ENCODE measurements around the gene ZNF564. TPM values are rescaled to one million over a fixed set of nuclear protein-coding genes. Genes with fewer than 3 reads are reported as not detected.

ZNF564 gene
- polyA plus RNA-seq (2013): 3.9 and 4.0 TPM in 2 replicates

- Histone ChIP-seq H3K9ac (ENCODE audit: low read length) (peak within 1 kb of the TSS; percentile 92), H3K79me2 (ENCODE audit: control insufficient read depth, insufficient read depth, low read length, poor library complexity) (peaks cover 12% of the 10 kb centered on the region), H3K4ac (ENCODE audit: low read depth, low read length) (peak within 1 kb of the TSS; percentile 90), H4K12ac (ENCODE audit: low read depth, low read length) (peak within 1 kb of the TSS; percentile 91), H3K18ac (ENCODE audit: low read length) (peak within 1 kb of the TSS; percentile 99), H3K27me3 (ENCODE audit: insufficient read depth, low read length) (no peaks in the 10 kb centered on the region), H3K4me1 (ENCODE audit: control insufficient read depth in 1 of 2, insufficient read depth in 2 of 2, low read length in 2 of 2) (peaks cover 10 to 11% of the 10 kb centered on the region in 2 experiments), H2AK5ac (ENCODE audit: low read length) (peak within 1 kb of the TSS; percentile 66), H3K27ac (ENCODE audit: low read depth, low read length) (peak within 1 kb of the TSS; percentile 99), H2BK120ac (ENCODE audit: insufficient read depth, low read length, poor library complexity) (peak within 1 kb of the TSS; percentile 95), H4K91ac (ENCODE audit: low read depth, low read length) (peak within 1 kb of the TSS; percentile 97), H3K36me3 (ENCODE audit: control insufficient read depth in 1 of 2, insufficient read depth in 2 of 2, low read length in 2 of 2) (peaks cover 2 to 6% of the 10 kb centered on the region in 2 experiments), H2BK5ac (ENCODE audit: low read depth, low read length, poor library complexity) (peak within 1 kb of the TSS; percentile 89), H3K4me2 (ENCODE audit: low read length) (peak within 1 kb of the TSS; percentile 76), H3K9me3 (ENCODE audit: insufficient read depth, low read depth, low read length) (no peaks in the 10 kb centered on the region), H3K79me1 (ENCODE audit: low read length) (peaks cover 6% of the 10 kb centered on the region), H3K14ac (ENCODE audit: low read length) (peak within 1 kb of the TSS; percentile 98), H3K4me3 (ENCODE audit: low read depth, low read length) (peak within 1 kb of the TSS; percentile 88), H3K23ac (ENCODE audit: low read length) (no peak within 1 kb of the TSS), H4K8ac (ENCODE audit: low read depth, low read length) (peak within 1 kb of the TSS; percentile 99), H2AFZ (ENCODE audit: insufficient read depth, low read length, poor library complexity) (peak within 1 kb of the TSS; percentile 92), H2BK12ac (ENCODE audit: low read length) (peak within 1 kb of the TSS; percentile 23)
- DNase-seq: peak; percentile 93 to 95
- WGBS (ENCODE audit: extremely low coverage, insufficient coverage, insufficient read length): no CpG with 5 or more reads among the region's 49 CpGs
These were observed at the start of gene ZNF564 for GRCh38 chr19:12551060-12551832. ZNF564 (minus strand) TSS chr19:12551482; CDS start chr19:12551332, 150 bp downstream.

- H2BK12ac ChIP-seq (ENCODE audit: low read length): no peak overlapping the region
- H2BK120ac ChIP-seq (ENCODE audit: insufficient read depth, low read length, poor library complexity): no peak overlapping the region
- H2BK5ac ChIP-seq (ENCODE audit: low read depth, low read length, poor library complexity): no peak overlapping the region
- H3K18ac ChIP-seq (ENCODE audit: low read length): no peak overlapping the region
- H3K23ac ChIP-seq (ENCODE audit: low read length): no peak overlapping the region
- H3K9me3 ChIP-seq (ENCODE audit: insufficient read depth, low read depth, low read length): no peaks in the 10 kb centered on the region
- H3K4me2 ChIP-seq (ENCODE audit: low read length): no peak overlapping the region
- H3K4ac ChIP-seq (ENCODE audit: low read depth, low read length): no peak overlapping the region
- no peaks in the 10 kb centered on the region for H3K27me3 ChIP-seq (ENCODE audit: insufficient read depth, low read length)
- DNase-seq: no peak
- H4K91ac ChIP-seq (ENCODE audit: low read depth, low read length): no peak overlapping the region
- peaks cover 6 to 10% of the 10 kb centered on the region in 2 experiments for H3K36me3 ChIP-seq (ENCODE audit: control insufficient read depth in 1 of 2, insufficient read depth in 2 of 2, low read length in 2 of 2)
- H4K8ac ChIP-seq (ENCODE audit: low read depth, low read length): no peak overlapping the region
- no peak overlapping the region for H2AFZ ChIP-seq (ENCODE audit: insufficient read depth, low read length, poor library complexity)
- H3K4me3 ChIP-seq (ENCODE audit: low read depth, low read length): no peak overlapping the region
- no peaks in the 10 kb centered on the region for H3K79me1 ChIP-seq (ENCODE audit: low read length)
- no CpG with 5 or more reads among the region's 11 CpGs for WGBS (ENCODE audit: extremely low coverage, insufficient coverage, insufficient read length)
- H3K4me1 ChIP-seq (ENCODE audit: control insufficient read depth in 1 of 2, insufficient read depth in 2 of 2, low read length in 2 of 2): no peaks in the 10 kb centered on the region
- no peaks in the 10 kb centered on the region for H3K79me2 ChIP-seq (ENCODE audit: control insufficient read depth, insufficient read depth, low read length, poor library complexity)
- no peak overlapping the region for H3K9ac ChIP-seq (ENCODE audit: low read length)
- H4K12ac ChIP-seq (ENCODE audit: low read depth, low read length): no peak overlapping the region
- no peak overlapping the region for H3K27ac ChIP-seq (ENCODE audit: low read depth, low read length)
- H3K14ac ChIP-seq (ENCODE audit: low read length): no peak overlapping the region
- no peak overlapping the region for H2AK5ac ChIP-seq (ENCODE audit: low read length)
These were observed 46.3 kb upstream of the ZNF564 start for GRCh38 chr19:12597594-12597993.

- no peak overlapping the region for H3K4ac ChIP-seq (ENCODE audit: low read depth, low read length)
- no peaks in the 10 kb centered on the region for H3K27me3 ChIP-seq (ENCODE audit: insufficient read depth, low read length)
- no peak overlapping the region for H4K91ac ChIP-seq (ENCODE audit: low read depth, low read length)
- H4K12ac ChIP-seq (ENCODE audit: low read depth, low read length): no peak overlapping the region
- no peak overlapping the region for H2BK5ac ChIP-seq (ENCODE audit: low read depth, low read length, poor library complexity)
- no peak overlapping the region for H3K4me2 ChIP-seq (ENCODE audit: low read length)
- no peak overlapping the region for H3K23ac ChIP-seq (ENCODE audit: low read length)
- no peak overlapping the region for H2BK12ac ChIP-seq (ENCODE audit: low read length)
- H3K79me1 ChIP-seq (ENCODE audit: low read length): no peaks in the 10 kb centered on the region
- DNase-seq: peak; percentile 63 to 79
- no peak overlapping the region for H3K18ac ChIP-seq (ENCODE audit: low read length)
- no peak overlapping the region for H3K9ac ChIP-seq (ENCODE audit: low read length)
- H3K36me3 ChIP-seq (ENCODE audit: control insufficient read depth in 1 of 2, insufficient read depth in 2 of 2, low read length in 2 of 2): peaks cover 5 to 10% of the 10 kb centered on the region in 2 experiments
- H2AK5ac ChIP-seq (ENCODE audit: low read length): no peak overlapping the region
- no peak overlapping the region for H2AFZ ChIP-seq (ENCODE audit: insufficient read depth, low read length, poor library complexity)
- H3K27ac ChIP-seq (ENCODE audit: low read depth, low read length): no peak overlapping the region
- no peaks in the 10 kb centered on the region for H3K4me1 ChIP-seq (ENCODE audit: control insufficient read depth in 1 of 2, insufficient read depth in 2 of 2, low read length in 2 of 2)
- H3K4me3 ChIP-seq (ENCODE audit: low read depth, low read length): no peak overlapping the region
- no peaks in the 10 kb centered on the region for H3K9me3 ChIP-seq (ENCODE audit: insufficient read depth, low read depth, low read length)
- H4K8ac ChIP-seq (ENCODE audit: low read depth, low read length): no peak overlapping the region
- no CpG with 5 or more reads among the region's 38 CpGs for WGBS (ENCODE audit: extremely low coverage, insufficient coverage, insufficient read length)
- no peak overlapping the region for H3K14ac ChIP-seq (ENCODE audit: low read length)
- H3K79me2 ChIP-seq (ENCODE audit: control insufficient read depth, insufficient read depth, low read length, poor library complexity): no peaks in the 10 kb centered on the region
- H2BK120ac ChIP-seq (ENCODE audit: insufficient read depth, low read length, poor library complexity): no peak overlapping the region
These were observed 45.8 kb upstream of the ZNF564 start for GRCh38 chr19:12596927-12597548.

- no CpG with 5 or more reads among the region's 11 CpGs for WGBS (ENCODE audit: extremely low coverage, insufficient coverage, insufficient read length)
- Histone ChIP-seq H3K4ac (ENCODE audit: low read depth, low read length) (no peak overlapping the region), H3K14ac (ENCODE audit: low read length) (no peak overlapping the region), H2BK5ac (ENCODE audit: low read depth, low read length, poor library complexity) (no peak overlapping the region), H3K79me2 (ENCODE audit: control insufficient read depth, insufficient read depth, low read length, poor library complexity) (no peaks in the 10 kb centered on the region), H3K36me3 (ENCODE audit: control insufficient read depth in 1 of 2, insufficient read depth in 2 of 2, low read length in 2 of 2) (peaks cover 5 to 11% of the 10 kb centered on the region in 2 experiments), H3K27me3 (ENCODE audit: insufficient read depth, low read length) (no peaks in the 10 kb centered on the region), H2BK12ac (ENCODE audit: low read length) (no peak overlapping the region), H3K4me2 (ENCODE audit: low read length) (no peak overlapping the region), H3K79me1 (ENCODE audit: low read length) (no peaks in the 10 kb centered on the region), H3K9me3 (ENCODE audit: insufficient read depth, low read depth, low read length) (no peaks in the 10 kb centered on the region), H3K9ac (ENCODE audit: low read length) (no peak overlapping the region), H3K18ac (ENCODE audit: low read length) (no peak overlapping the region), H3K27ac (ENCODE audit: low read depth, low read length) (no peak overlapping the region), H4K8ac (ENCODE audit: low read depth, low read length) (no peak overlapping the region), H3K4me1 (ENCODE audit: control insufficient read depth in 1 of 2, insufficient read depth in 2 of 2, low read length in 2 of 2) (no peaks in the 10 kb centered on the region), H2AFZ (ENCODE audit: insufficient read depth, low read length, poor library complexity) (no peak overlapping the region), H3K23ac (ENCODE audit: low read length) (no peak overlapping the region), H4K91ac (ENCODE audit: low read depth, low read length) (no peak overlapping the region), H2BK120ac (ENCODE audit: insufficient read depth, low read length, poor library complexity) (no peak overlapping the region), H2AK5ac (ENCODE audit: low read length) (no peak overlapping the region), H3K4me3 (ENCODE audit: low read depth, low read length) (no peak overlapping the region), H4K12ac (ENCODE audit: low read depth, low read length) (no peak overlapping the region)
- DNase-seq: no peak
These were observed 45.2 kb upstream of the ZNF564 start for GRCh38 chr19:12596485-12596884.
